H1 (cell line): Measurements from ENCODE around the gene SGPP2. TPM values are rescaled to one million over a fixed set of nuclear protein-coding genes. Genes with fewer than 3 reads are reported as not detected.

Experiments used
- CTCF ChIA-PET: fragments of 300-600 bp; sonication (Branson Sonifier 250); formaldehyde crosslinking; loops from one replicate; lab custom pipeline; 2021; ENCODE audit not compliant: partially characterized antibody; lab: Charles Lee
- POLR2A ChIA-PET: fragments of 300-600 bp; sonication (Branson Sonifier 250); formaldehyde crosslinking; loops from one replicate; lab custom pipeline; 2021; ENCODE audit warnings: inconsistent platforms; ENCODE audit not compliant: partially characterized antibody; lab: Charles Lee
- DNase-seq, 2 experiments: peaks; one replicate each; pipeline versions ENCODE4 v3.0.0 to v3.0.0-alpha.2; 2010 to 2022; ENCODE audit warnings: low spot score in 2 of 2, low read depth in 1 of 2, mixed read lengths in 1 of 2
- FAIRE-seq: peaks from 2 replicates; lab custom pipeline; 2011; peaks lifted over from hg19 to GRCh38; lab: Jason Lieb, UNC
- H2AFZ ChIP-seq: 2 replicates; pipeline ENCODE4 v1.8.1; 2012; ENCODE audit warnings: low read length, inconsistent platforms
- H2AK5ac ChIP-seq: 2 replicates; pipeline ENCODE4 v1.6.1; 2013; ENCODE audit warnings: low read depth, low read length
- H2BK120ac ChIP-seq: replicated peaks from 2 replicates; pipeline ENCODE3; 2013; ENCODE audit warnings: low read depth, low read length, inconsistent platforms
- H2BK12ac ChIP-seq: 2 replicates; pipeline ENCODE4 v1.6.1; 2013; ENCODE audit warnings: low read depth, low read length
- H2BK15ac ChIP-seq: 2 replicates; pipeline ENCODE4 v1.6.1; 2013; ENCODE audit warnings: low read length
- H2BK20ac ChIP-seq: 2 replicates; pipeline ENCODE4 v1.6.1; 2013; ENCODE audit warnings: low read length
- H2BK5ac ChIP-seq: 2 replicates; pipeline ENCODE4 v1.6.1; 2013; ENCODE audit warnings: low read depth, low read length
- H3K14ac ChIP-seq: 2 replicates; pipeline ENCODE4 v1.6.1; 2013; ENCODE audit warnings: inconsistent platforms; ENCODE audit not compliant: insufficient read length
- H3K18ac ChIP-seq: 2 replicates; pipeline ENCODE4 v1.6.1; 2013; ENCODE audit warnings: low read length; ENCODE audit errors: extremely low read depth
- H3K23ac ChIP-seq: 2 replicates; pipeline ENCODE4 v1.6.1; 2013; ENCODE audit warnings: inconsistent platforms; ENCODE audit not compliant: insufficient read length
- H3K23me2 ChIP-seq: 2 replicates; pipeline ENCODE4 v1.6.1; 2013; ENCODE audit warnings: low read depth, low read length
- H3K27ac ChIP-seq: 2 replicates; pipeline ENCODE4 v1.6.1; 2011; ENCODE audit warnings: low read depth, low read length, inconsistent platforms
- H3K27me3 ChIP-seq, 4 experiments: replicated peaks in 1 of 4; 1 replicate in 1 of 4; 2 replicates in 3 of 4; pipeline versions ENCODE4 v1.6.1 to v1.8.1; 2011 to 2013; ENCODE audit warnings: low read length in 3 of 4, mild to moderate bottlenecking in 3 of 4, inconsistent platforms in 2 of 4, mixed read lengths in 2 of 4, moderate library complexity in 1 of 4; ENCODE audit not compliant: control insufficient read depth in 3 of 4, insufficient read depth in 3 of 4; ENCODE audit errors: extremely low read depth in 1 of 4
- H3K36me3 ChIP-seq, 4 experiments: 2 replicates each; pipeline versions ENCODE4 v1.6.1 to v1.8.1; 2011 to 2013; ENCODE audit warnings: mild to moderate bottlenecking in 4 of 4, low read length in 3 of 4, moderate library complexity in 2 of 4, control low read depth in 1 of 4, inconsistent platforms in 1 of 4; ENCODE audit not compliant: insufficient read depth in 4 of 4, control insufficient read depth in 2 of 4
- H3K4ac ChIP-seq: replicated peaks from 2 replicates; pipeline ENCODE3; 2013; ENCODE audit warnings: low read length, low read depth, mixed read lengths, inconsistent platforms; ENCODE audit not compliant: insufficient read length
- H3K4me1 ChIP-seq, 4 experiments: replicated peaks in 1 of 4; 1 replicate in 1 of 4; 2 replicates in 3 of 4; pipeline versions ENCODE4 v1.6.1 to v1.8.1; 2011 to 2013; ENCODE audit warnings: low read length in 3 of 4, inconsistent platforms in 2 of 4, mixed read lengths in 1 of 4; ENCODE audit not compliant: insufficient read depth in 4 of 4, control insufficient read depth in 3 of 4
- H3K4me2 ChIP-seq, 2 experiments: 2 replicates each; pipeline versions ENCODE4 v1.6.1 to v1.8.1; 2011 to 2013; ENCODE audit warnings: low read depth in 2 of 2, low read length in 2 of 2, control low read depth in 1 of 2, inconsistent platforms in 1 of 2, mild to moderate bottlenecking in 1 of 2; ENCODE audit not compliant: insufficient read depth in 1 of 2
- H3K4me3 ChIP-seq, 4 experiments: fragments of 200-600, 300-600 bp in 1 of 4; sonication (generic), shearing (Covaris generic), sonication (Bioruptor Twin) in 1 of 4; 2 replicates each; pipeline versions ENCODE4 v1.5.1 to v1.8.1; 2011 to 2016; ENCODE audit warnings: low read length in 4 of 4, low read depth in 3 of 4, control low read depth in 2 of 4, inconsistent platforms in 2 of 4, mild to moderate bottlenecking in 2 of 4, mixed read lengths in 1 of 4, moderate library complexity in 1 of 4; ENCODE audit not compliant: insufficient read depth in 2 of 4; ENCODE audit errors: extremely low read depth in 1 of 4
- H3K56ac ChIP-seq: replicated peaks from 2 replicates; pipeline ENCODE3; 2013; ENCODE audit warnings: low read depth, mild to moderate bottlenecking, mixed read lengths, low read length, inconsistent platforms; ENCODE audit not compliant: insufficient read length
- H3K79me1 ChIP-seq: 2 replicates; pipeline ENCODE4 v1.6.1; 2013; ENCODE audit warnings: low read depth, low read length, control low read depth
- H3K79me2 ChIP-seq, 2 experiments: 2 replicates each; pipeline versions ENCODE4 v1.6.1 to v1.8.1; 2012 to 2013; ENCODE audit warnings: low read length in 2 of 2, mild to moderate bottlenecking in 2 of 2, inconsistent platforms in 1 of 2; ENCODE audit not compliant: insufficient read depth in 2 of 2, control insufficient read depth in 1 of 2
- H3K9ac ChIP-seq, 4 experiments: replicated peaks in 1 of 4; 1 replicate in 1 of 4; 2 replicates in 3 of 4; pipeline versions ENCODE4 v1.6.1 to v1.8.1; 2011 to 2013; ENCODE audit warnings: low read depth in 3 of 4, low read length in 3 of 4, control low read depth in 2 of 4, mild to moderate bottlenecking in 2 of 4, moderate library complexity in 2 of 4, inconsistent platforms in 1 of 4; ENCODE audit errors: extremely low read depth in 1 of 4
- H3K9me3 ChIP-seq, 2 experiments: 2 replicates each; pipeline versions ENCODE4 v1.6.1 to v1.8.1; 2012 to 2013; ENCODE audit warnings: mild to moderate bottlenecking in 2 of 2, moderate library complexity in 2 of 2, control low read depth in 1 of 2, inconsistent platforms in 1 of 2, low read depth in 1 of 2, low read length in 1 of 2, mixed read lengths in 1 of 2; ENCODE audit not compliant: insufficient read depth in 2 of 2
- H4K20me1 ChIP-seq, 2 experiments: replicated peaks in 1 of 2; 2 replicates each; pipeline versions ENCODE3 to v1.8.1; 2011 to 2013; ENCODE audit warnings: inconsistent platforms in 2 of 2, low read length in 2 of 2, mild to moderate bottlenecking in 1 of 2; ENCODE audit not compliant: insufficient read depth in 2 of 2, control insufficient read depth in 1 of 2
- H4K5ac ChIP-seq: 2 replicates; pipeline ENCODE4 v1.6.1; 2013; ENCODE audit warnings: low read length, low read depth, mixed read lengths, inconsistent platforms; ENCODE audit not compliant: insufficient read length
- H4K8ac ChIP-seq: 2 replicates; pipeline ENCODE4 v1.8.0; 2013; ENCODE audit warnings: mild to moderate bottlenecking, moderate library complexity, low read length, inconsistent platforms; ENCODE audit not compliant: insufficient read depth; ENCODE audit errors: extremely low read depth
- H4K91ac ChIP-seq: replicated peaks from 2 replicates; pipeline ENCODE3; 2013; ENCODE audit warnings: low read length, mixed read lengths, inconsistent platforms; ENCODE audit not compliant: insufficient read length
- CBX8 ChIP-seq: fragments of 300-800, 300-1000 bp; sonication (generic); IDR thresholded peaks from 2 replicates; pipeline ENCODE4 v1.7.1; 2016; ENCODE audit warnings: low read depth, low read length, borderline replicate concordance
- GABPA ChIP-seq: IDR thresholded peaks from 2 replicates; pipeline ENCODE4 v1.6.1; 2011; ENCODE audit warnings: mild to moderate bottlenecking, low read length, moderate library complexity, borderline replicate concordance; ENCODE audit not compliant: insufficient read depth
- POU5F1 ChIP-seq: IDR thresholded peaks from 2 replicates; pipeline ENCODE4 v1.6.1; 2011; ENCODE audit warnings: low read depth, mild to moderate bottlenecking, low read length, moderate library complexity
- SAP30 ChIP-seq: fragments of 300-600 bp; sonication (generic); IDR thresholded peaks from 2 replicates; pipeline ENCODE4 v1.7.1; 2012; ENCODE audit warnings: low read length, moderate library complexity, mild to moderate bottlenecking, inconsistent platforms; ENCODE audit not compliant: insufficient read depth, insufficient replicate concordance
- SRF ChIP-seq: IDR thresholded peaks from 2 replicates; pipeline ENCODE4 v1.6.1; 2011; ENCODE audit warnings: mild to moderate bottlenecking, low read depth, low read length, moderate library complexity
- SUZ12 ChIP-seq: fragments of 200-600 bp; sonication (generic); IDR thresholded peaks from 2 replicates; pipeline ENCODE4 v1.6.1; 2012; ENCODE audit warnings: mild to moderate bottlenecking, inconsistent platforms, low read length, moderate library complexity, mixed read lengths
- WGBS, 2 experiments: shearing (Covaris generic) in 1 of 2; methylation state at CpG; one replicate each; pipeline versions ENCODE4 v1.1.6 to v1.1.7; 2013 to 2015; ENCODE audit warnings: low lambda C conversion rate in 2 of 2, mixed read lengths in 2 of 2, inconsistent platforms in 1 of 2, low coverage in 1 of 2, missing lambda C conversion rate in 1 of 2; ENCODE audit not compliant: insufficient replicate concordance in 2 of 2, insufficient coverage in 1 of 2, insufficient read length in 1 of 2; ENCODE audit errors: extremely low coverage in 1 of 2, missing lambda C conversion rate in 1 of 2; 5-methylcytosine and 5-hydroxymethylcytosine counted together
- polyA plus RNA-seq, 7 experiments: library from polyadenylated mRNA; depleted of rRNA in 3 of 7; stranded (reverse) in 5 of 7; unstranded in 2 of 7; fragments of >200 nt in 5 of 7; fragments of 200-250 nt in 2 of 7; gene quantifications; 1 replicate in 5 of 7; 2 replicates in 1 of 7; 4 replicates in 1 of 7; pipeline versions ENCODE4 v1.2.1 to v1.2.3, GENCODE V29; 2011 to 2013; ENCODE audit warnings: missing spikeins in 2 of 7, mixed read lengths in 2 of 7
- total RNA-seq: library from RNA; stranded (reverse); fragmentation: NEBNext Ultra II Directional; extraction: Animal tissue kit (Norgen Biotek cat#: 25700); gene quantifications from 2 replicates; pipeline ENCODE4 v1.2.1, GENCODE V29; 2021
- TF ChIP-seq, protein P1 (sequence below), 3 experiments: IDR thresholded peaks; 1 replicate in 2 of 3; 2 replicates in 1 of 3; pipeline versions ENCODE4 v1.5.1 to v1.6.1; 2011; ENCODE audit warnings: low read length in 3 of 3, mild to moderate bottlenecking in 3 of 3, inconsistent platforms in 2 of 3, low read depth in 1 of 3, moderate library complexity in 1 of 3; ENCODE audit not compliant: insufficient read depth in 1 of 3; ENCODE audit errors: control extremely low read depth in 1 of 3

Gene SGPP2
- total and polyA plus RNA-seq, 2 of the 8 experiments (the other 6 are each of a cell fraction or from before 2014, with no cell fraction given): 0.29 TPM; not detected in 1

GRCh38 chr2:222545823-222546795 lies 121.8 kb downstream of the SGPP2 start:
- POLR2A ChIA-PET: no interaction called here
- H3K23me2 ChIP-seq: no peaks in the 10 kb centered on the region
- H2BK5ac ChIP-seq: no peak overlapping the region
- no peak overlapping the region for H2BK12ac ChIP-seq
- CTCF ChIA-PET: interaction anchor here (0.7 to 2.4 kb wide), 4 partner anchors 8 to 508 kb away, joined by 3 to 10 read pairs (median 4); no protein-coding TSS in a partner anchor
- no peaks in the 10 kb centered on the region for H3K9me3 ChIP-seq
- H4K20me1 ChIP-seq: no peaks in the 10 kb centered on the region
- no peak overlapping the region for H2BK120ac ChIP-seq
- H4K8ac ChIP-seq: no peak overlapping the region
- no peak overlapping the region for H2AK5ac ChIP-seq
- no peak overlapping the region for H3K14ac ChIP-seq
- H3K4me3 ChIP-seq: no peak overlapping the region
- no peak overlapping the region for H4K5ac ChIP-seq
- FAIRE-seq: no peak
- no peak overlapping the region for H2AFZ ChIP-seq
- H3K9ac ChIP-seq: no peak overlapping the region
- H3K23ac ChIP-seq: no peak overlapping the region
- H3K4ac ChIP-seq: no peak overlapping the region
- H4K91ac ChIP-seq: no peak overlapping the region
- H3K4me1 ChIP-seq: peaks cover 0 to 7% (median 3%) of the 10 kb centered on the region in 4 experiments; a peak in 3 of 7 replicates
- H2BK15ac ChIP-seq: no peak overlapping the region
- no peak for DNase-seq
- H3K36me3 ChIP-seq: no peaks in the 10 kb centered on the region
- no peak for TF ChIP-seq GABPA
- no peak for TF ChIP-seq SRF
- TF ChIP-seq, protein P1, sequence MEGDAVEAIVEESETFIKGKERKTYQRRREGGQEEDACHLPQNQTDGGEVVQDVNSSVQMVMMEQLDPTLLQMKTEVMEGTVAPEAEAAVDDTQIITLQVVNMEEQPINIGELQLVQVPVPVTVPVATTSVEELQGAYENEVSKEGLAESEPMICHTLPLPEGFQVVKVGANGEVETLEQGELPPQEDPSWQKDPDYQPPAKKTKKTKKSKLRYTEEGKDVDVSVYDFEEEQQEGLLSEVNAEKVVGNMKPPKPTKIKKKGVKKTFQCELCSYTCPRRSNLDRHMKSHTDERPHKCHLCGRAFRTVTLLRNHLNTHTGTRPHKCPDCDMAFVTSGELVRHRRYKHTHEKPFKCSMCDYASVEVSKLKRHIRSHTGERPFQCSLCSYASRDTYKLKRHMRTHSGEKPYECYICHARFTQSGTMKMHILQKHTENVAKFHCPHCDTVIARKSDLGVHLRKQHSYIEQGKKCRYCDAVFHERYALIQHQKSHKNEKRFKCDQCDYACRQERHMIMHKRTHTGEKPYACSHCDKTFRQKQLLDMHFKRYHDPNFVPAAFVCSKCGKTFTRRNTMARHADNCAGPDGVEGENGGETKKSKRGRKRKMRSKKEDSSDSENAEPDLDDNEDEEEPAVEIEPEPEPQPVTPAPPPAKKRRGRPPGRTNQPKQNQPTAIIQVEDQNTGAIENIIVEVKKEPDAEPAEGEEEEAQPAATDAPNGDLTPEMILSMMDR (IDR thresholded peaks at IDR 0.05; ENCODE audit: control extremely low read depth in 1 of 3, insufficient read depth in 1 of 3, low read depth in 1 of 3, low read length in 3 of 3): no peak
- no peak for TF ChIP-seq CBX8
- TF ChIP-seq SUZ12: no peak
- no peak for TF ChIP-seq SAP30
- TF ChIP-seq POU5F1: no peak
- H2BK20ac ChIP-seq: no peak overlapping the region
- H3K27me3 ChIP-seq: no peaks in the 10 kb centered on the region
- no peak overlapping the region for H3K56ac ChIP-seq
- no peak overlapping the region for H3K18ac ChIP-seq
- 79% methylated on average over 6 of the region's 6 CpGs; no CpG with 5 or more reads in 1 of the 2 experiments for WGBS, 2 experiments
- no peak overlapping the region for H3K4me2 ChIP-seq
- H3K27ac ChIP-seq: no peak overlapping the region
- no peaks in the 10 kb centered on the region for H3K79me2 ChIP-seq
- no peaks in the 10 kb centered on the region for H3K79me1 ChIP-seq
